Neural cell (in vitro differentiated cells): ENCODE data around the gene POU3F2. TPM values are rescaled to one million over a fixed set of nuclear protein-coding genes. Genes with fewer than 3 reads are reported as not detected.

Experiments
- H2AFZ ChIP-seq: fragments of 200-600, 300-800 bp; sonication (generic), shearing (Covaris generic); 2 replicates; pipeline ENCODE4 v1.6.0; 2014; ENCODE audit warnings: low read depth, mild to moderate bottlenecking, antibody characterized with exemption, low read length, moderate library complexity
- H3F3A ChIP-seq: fragments of 200-600 bp; shearing (Covaris generic); 2 replicates; pipeline ENCODE4 v1.6.1; 2016; ENCODE audit warnings: mild to moderate bottlenecking, moderate library complexity, mixed read lengths, antibody characterized with exemption, low read length; ENCODE audit not compliant: insufficient read depth, poor library complexity, severe bottlenecking
- H3K27ac ChIP-seq: fragments of 200-600, 300-800 bp; sonication (generic), shearing (Covaris generic); 2 replicates; pipeline ENCODE4 v1.5.1; 2014; ENCODE audit warnings: mild to moderate bottlenecking, low read length, moderate library complexity
- H3K27me3 ChIP-seq: fragments of 300-800, 200-600 bp; sonication (generic), shearing (Covaris generic); 2 replicates; pipeline ENCODE4 v1.6.0; 2014; ENCODE audit warnings: mild to moderate bottlenecking, low read depth, low read length, moderate library complexity; ENCODE audit not compliant: insufficient read depth
- H3K36me3 ChIP-seq: fragments of 300-800, 200-600 bp; sonication (generic), shearing (Covaris generic); 2 replicates; pipeline ENCODE4 v1.5.1; 2014; ENCODE audit warnings: mild to moderate bottlenecking, antibody characterized with exemption, low read length, moderate library complexity; ENCODE audit not compliant: insufficient read depth
- H3K4me2 ChIP-seq: fragments of 300-800, 200-600 bp; sonication (generic), shearing (Covaris generic); 2 replicates; pipeline ENCODE4 v1.6.0; 2014; ENCODE audit warnings: mild to moderate bottlenecking, low read length
- H3K4me3 ChIP-seq: fragments of 300-800, 200-600 bp; sonication (generic), shearing (Covaris generic); 2 replicates; pipeline ENCODE4 v1.5.1; 2014; ENCODE audit warnings: mild to moderate bottlenecking, low read length, moderate library complexity
- H3K79me2 ChIP-seq: fragments of 200-600 bp; shearing (Covaris generic); replicated peaks from 2 replicates; pipeline ENCODE4 v1.6.0; 2014; ENCODE audit warnings: mild to moderate bottlenecking, low read length, moderate library complexity; ENCODE audit not compliant: insufficient read depth
- H3K9ac ChIP-seq: fragments of 300-800, 200-600 bp; sonication (generic), shearing (Covaris generic); 2 replicates; pipeline ENCODE4 v1.6.1; 2016; ENCODE audit warnings: mild to moderate bottlenecking, low read length, mixed read lengths
- H3K9me2 ChIP-seq: fragments of 200-600 bp; shearing (Covaris generic); 2 replicates; pipeline ENCODE4 v1.6.1; 2016; ENCODE audit warnings: mild to moderate bottlenecking, low read length, mixed read lengths; ENCODE audit not compliant: insufficient read depth
- H3K9me3 ChIP-seq: fragments of 200-600, 300-800 bp; sonication (generic), shearing (Covaris generic); 2 replicates; pipeline ENCODE4 v1.6.1; 2016; ENCODE audit warnings: mild to moderate bottlenecking, mixed run types, low read length, moderate library complexity, mixed read lengths
- H4K20me1 ChIP-seq: fragments of 200-600 bp; shearing (Covaris generic); 2 replicates; pipeline ENCODE4 v1.6.1; 2016; ENCODE audit warnings: mild to moderate bottlenecking, mixed run types; ENCODE audit not compliant: insufficient read depth
- EP300 ChIP-seq: fragments of 450-650 bp; conservative IDR thresholded peaks from 2 replicates; pipeline ENCODE4 v1.6.1; 2014; ENCODE audit warnings: antibody characterized with exemption, mild to moderate bottlenecking, moderate library complexity; ENCODE audit not compliant: poor library complexity, severe bottlenecking
- EZH2 ChIP-seq: fragments of 200-600, 300-800 bp; shearing (Covaris generic), sonication (generic); IDR thresholded peaks from 2 replicates; pipeline ENCODE4 v1.6.1; 2014; ENCODE audit warnings: antibody characterized with exemption, low read length, borderline replicate concordance, mild to moderate bottlenecking; ENCODE audit not compliant: insufficient read depth, poor library complexity, severe bottlenecking
- MXI1 ChIP-seq: fragments of 450-650 bp; conservative IDR thresholded peaks from 2 replicates; pipeline ENCODE4 v1.6.1; 2014; ENCODE audit warnings: antibody characterized with exemption, mild to moderate bottlenecking; ENCODE audit not compliant: poor library complexity, severe bottlenecking
- POLR2AphosphoS5 ChIP-seq: IDR thresholded peaks from 2 replicates; pipeline ENCODE4 v1.6.1; 2012
- RAD21 ChIP-seq: fragments of 450-650 bp; conservative IDR thresholded peaks from 2 replicates; pipeline ENCODE4 v1.6.1; 2014; ENCODE audit warnings: antibody characterized with exemption, mild to moderate bottlenecking, moderate library complexity
- REST ChIP-seq: IDR thresholded peaks from 2 replicates; pipeline ENCODE4 v1.6.1; 2012; ENCODE audit warnings: borderline replicate concordance
- SMC3 ChIP-seq: fragments of 450-650 bp; conservative IDR thresholded peaks from 2 replicates; pipeline ENCODE4 v1.6.1; 2014; ENCODE audit warnings: antibody characterized with exemption, mild to moderate bottlenecking, moderate library complexity; ENCODE audit not compliant: poor library complexity
- TAF1 ChIP-seq: IDR thresholded peaks from 2 replicates; pipeline ENCODE4 v1.6.1; 2012; ENCODE audit warnings: low read depth
- polyA plus RNA-seq: library from polyadenylated mRNA; depleted of rRNA; stranded (reverse); fragments of >200 nt; gene quantifications from 2 replicates; pipeline ENCODE4 v1.2.3, GENCODE V29; 2014
- TF ChIP-seq, protein P1 (sequence below): fragments of 450-650 bp; IDR thresholded peaks from 2 replicates; pipeline ENCODE4 v1.5.1; 2014; ENCODE audit warnings: antibody characterized with exemption, mild to moderate bottlenecking, moderate library complexity; ENCODE audit not compliant: poor library complexity, severe bottlenecking

POU3F2 gene
- polyA plus RNA-seq, 1 donor from 2014 or later: 35.3 TPM

DNA sequence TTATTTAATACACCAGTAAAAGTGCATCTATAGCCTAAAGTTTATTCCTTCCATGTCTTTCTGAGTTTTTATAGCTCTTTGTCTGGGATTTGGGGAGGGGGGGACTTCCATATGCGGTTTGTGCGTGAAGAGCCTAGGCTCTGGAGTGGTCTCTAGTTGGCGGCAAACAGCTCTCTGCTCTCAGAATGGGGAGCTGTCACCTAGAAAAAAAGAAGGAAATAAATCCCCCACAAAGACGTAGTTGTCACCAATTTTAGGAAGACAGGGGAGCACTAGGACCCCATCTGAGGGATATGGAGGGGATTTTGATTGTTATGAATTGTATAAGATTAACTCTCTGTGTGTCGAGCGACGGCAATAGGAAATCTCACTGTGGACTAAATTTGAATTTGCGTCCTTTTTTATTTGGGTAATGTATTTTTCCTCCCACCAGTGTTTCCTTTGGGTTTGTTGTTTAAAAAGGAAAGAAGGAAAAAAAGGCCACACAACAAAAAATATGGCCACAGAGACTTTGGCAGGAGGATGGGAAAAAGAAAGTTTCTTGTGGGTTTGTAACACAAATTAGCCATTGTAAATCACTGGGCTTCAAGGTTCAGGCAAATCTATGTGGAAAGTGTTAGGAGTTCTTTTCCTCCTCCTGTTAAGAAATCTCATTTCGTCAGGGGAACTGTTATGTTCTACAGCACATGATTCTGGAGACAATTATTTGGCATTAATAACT lies 7.4 kb downstream of the POU3F2 start:
- H3K9me2 ChIP-seq: no peaks in the 10 kb centered on the region
- no peaks in the 10 kb centered on the region for H3K9me3 ChIP-seq
- H3F3A ChIP-seq: peaks cover 4% of the 10 kb centered on the region
- H4K20me1 ChIP-seq: peaks cover 5% of the 10 kb centered on the region
- no peak overlapping the region for H3K27ac ChIP-seq
- no peaks in the 10 kb centered on the region for H3K27me3 ChIP-seq
- TF ChIP-seq TAF1 (no peak), EP300 (no peak), EZH2 (no peak), RAD21 (no peak), REST (no peak), POLR2AphosphoS5 (no peak), SMC3 (no peak), MXI1 (no peak)
- TF ChIP-seq, protein P1, sequence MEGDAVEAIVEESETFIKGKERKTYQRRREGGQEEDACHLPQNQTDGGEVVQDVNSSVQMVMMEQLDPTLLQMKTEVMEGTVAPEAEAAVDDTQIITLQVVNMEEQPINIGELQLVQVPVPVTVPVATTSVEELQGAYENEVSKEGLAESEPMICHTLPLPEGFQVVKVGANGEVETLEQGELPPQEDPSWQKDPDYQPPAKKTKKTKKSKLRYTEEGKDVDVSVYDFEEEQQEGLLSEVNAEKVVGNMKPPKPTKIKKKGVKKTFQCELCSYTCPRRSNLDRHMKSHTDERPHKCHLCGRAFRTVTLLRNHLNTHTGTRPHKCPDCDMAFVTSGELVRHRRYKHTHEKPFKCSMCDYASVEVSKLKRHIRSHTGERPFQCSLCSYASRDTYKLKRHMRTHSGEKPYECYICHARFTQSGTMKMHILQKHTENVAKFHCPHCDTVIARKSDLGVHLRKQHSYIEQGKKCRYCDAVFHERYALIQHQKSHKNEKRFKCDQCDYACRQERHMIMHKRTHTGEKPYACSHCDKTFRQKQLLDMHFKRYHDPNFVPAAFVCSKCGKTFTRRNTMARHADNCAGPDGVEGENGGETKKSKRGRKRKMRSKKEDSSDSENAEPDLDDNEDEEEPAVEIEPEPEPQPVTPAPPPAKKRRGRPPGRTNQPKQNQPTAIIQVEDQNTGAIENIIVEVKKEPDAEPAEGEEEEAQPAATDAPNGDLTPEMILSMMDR: no peak
- peak overlapping the region; percentile 91 for H3K4me3 ChIP-seq
- no peak overlapping the region for H2AFZ ChIP-seq
- H3K9ac ChIP-seq: peak overlapping the region; percentile 95
- H3K79me2 ChIP-seq: peaks cover 88% of the 10 kb centered on the region
- H3K4me2 ChIP-seq: peak overlapping the region; percentile 97
- no peaks in the 10 kb centered on the region for H3K36me3 ChIP-seq

- peak overlapping the region; percentile 97 for H3K4me2 ChIP-seq
- no peak for TF ChIP-seq MXI1
- TF ChIP-seq POLR2AphosphoS5: no peak
- TF ChIP-seq EZH2: no peak
- TF ChIP-seq RAD21: no peak
- TF ChIP-seq TAF1: no peak
- TF ChIP-seq, protein P1: no peak
- TF ChIP-seq EP300: no peak
- TF ChIP-seq REST: no peak
- no peak for TF ChIP-seq SMC3
- no peak overlapping the region for H2AFZ ChIP-seq
- no peaks in the 10 kb centered on the region for H3K9me2 ChIP-seq
- peak overlapping the region; percentile 78 for H3K27ac ChIP-seq
- peaks cover 80% of the 10 kb centered on the region for H3K79me2 ChIP-seq
- peak overlapping the region; percentile 91 for H3K4me3 ChIP-seq
- H3F3A ChIP-seq: no peaks in the 10 kb centered on the region
- no peaks in the 10 kb centered on the region for H3K36me3 ChIP-seq
- H3K27me3 ChIP-seq: no peaks in the 10 kb centered on the region
- H4K20me1 ChIP-seq: peaks cover 5% of the 10 kb centered on the region
- no peaks in the 10 kb centered on the region for H3K9me3 ChIP-seq
- H3K9ac ChIP-seq: peak overlapping the region; percentile 95
Measured at GRCh38 chr6:98842342-98843180, 8.2 kb downstream of the POU3F2 start.
